Activated B cell treated with CpG ODN at 0.5 μM for 24 hours (primary cell): ENCODE measurements around the gene IL23R. TPM values are rescaled to one million over a fixed set of nuclear protein-coding genes. Genes with fewer than 3 reads are reported as not detected.

ENCODE experiments used
- ATAC-seq: fragments of 200-7000 bp; cut with Tn5 transposase; one replicate; pipeline ENCODE4 v1.10.0; 2021; ENCODE audit warnings: low read depth, mild to moderate bottlenecking, moderate library complexity
- CTCF ChIA-PET: fragments of 350-600 bp; sonication (Branson Sonifier 250); formaldehyde crosslinking; loops from one replicate; lab custom pipeline; 2021; ENCODE audit warnings: antibody characterized with exemption; lab: Charles Lee
- POLR2A ChIA-PET: fragments of 350-600 bp; sonication (Branson Sonifier 250); formaldehyde crosslinking; loops from one replicate; lab custom pipeline; 2021; ENCODE audit warnings: antibody characterized with exemption; lab: Charles Lee
- DNase-seq: peaks from one replicate; pipeline ENCODE4 v3.0.0; 2022
- H3K27ac Mint-ChIP-seq: one replicate; pipeline ENCODE4 v1.8.0; 2020; ENCODE audit warnings: mixed read lengths
- H3K27me3 Mint-ChIP-seq: one replicate; pipeline ENCODE4 v1.8.0; 2021; ENCODE audit warnings: mixed read lengths
- H3K36me3 Mint-ChIP-seq: one replicate; pipeline ENCODE4 v1.8.0; 2021; ENCODE audit warnings: low read depth, mixed read lengths
- H3K4me1 Mint-ChIP-seq: one replicate; pipeline ENCODE4 v1.8.0; 2021; ENCODE audit warnings: mixed read lengths
- H3K4me3 Mint-ChIP-seq: one replicate; pipeline ENCODE4 v1.8.0; 2020; ENCODE audit warnings: mild to moderate bottlenecking, mixed read lengths
- H3K9me3 Mint-ChIP-seq: one replicate; pipeline ENCODE4 v1.8.0; 2020; ENCODE audit warnings: mixed read lengths
- CTCF ChIP-seq: fragments of 200-600 bp; IDR thresholded peaks from one replicate; pipeline ENCODE4 v1.8.0; 2022; ENCODE audit warnings: antibody characterized with exemption, mild to moderate bottlenecking
- intact Hi-C: fragments of 100-400 bp; cut with micrococcal nuclease; formaldehyde crosslinking; loops from one replicate; pipeline ENCODE4 v1.15.1; 2024
- total RNA-seq: library from RNA; stranded (reverse); gene quantifications from 2 replicates; pipeline ENCODE4 v1.2.3, GENCODE V29; 2022

IL23R gene
- total RNA-seq, 1 donor from 2014 or later = not detected

DNA sequence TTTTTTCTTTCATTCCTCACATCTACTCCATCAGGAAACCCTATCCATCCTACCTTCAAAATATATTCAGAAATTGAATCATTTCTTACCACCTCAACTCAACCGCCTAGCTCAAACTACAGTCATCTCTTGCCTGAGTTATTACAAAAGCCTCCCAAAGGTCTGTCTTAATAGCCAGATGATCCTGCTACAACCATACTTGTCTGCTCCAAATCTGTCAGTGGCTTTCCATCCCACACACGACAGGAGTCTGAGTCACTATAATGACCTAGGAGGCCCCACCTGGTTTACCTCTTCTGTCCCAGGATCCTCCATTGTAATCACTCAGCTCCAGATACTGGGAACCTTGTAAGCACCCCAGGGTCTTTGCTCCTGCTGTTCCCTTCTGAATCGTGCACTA lies 104.3 kb downstream of the IL23R start:
- intact Hi-C loops = no loop called here
- ATAC-seq (no peak), DNase-seq (no peak)
- Mint-ChIP-seq H3K4me3 (no peak overlapping the region), H3K27ac (no peak overlapping the region), H3K4me1 (no peaks in the 10 kb centered on the region), H3K27me3 (peaks cover 3% of the 10 kb centered on the region), H3K9me3 (peaks cover 8% of the 10 kb centered on the region), H3K36me3 (no peaks in the 10 kb centered on the region)
- POLR2A ChIA-PET = no interaction called here
- TF ChIP-seq CTCF = no peak
- CTCF ChIA-PET = no interaction called here

GRCh38 chr1:67273591-67273990 lies 107.3 kb downstream of the IL23R start:
- intact Hi-C loops = no loop called here
- H3K4me1 Mint-ChIP-seq = no peaks in the 10 kb centered on the region
- no peak overlapping the region for H3K4me3 Mint-ChIP-seq
- TF ChIP-seq CTCF = no peak
- DNase-seq (no peak), ATAC-seq (no peak)
- H3K27me3 Mint-ChIP-seq = peaks cover 4% of the 10 kb centered on the region
- H3K27ac Mint-ChIP-seq = no peak overlapping the region
- peaks cover 8% of the 10 kb centered on the region for H3K9me3 Mint-ChIP-seq
- POLR2A ChIA-PET = no interaction called here
- CTCF ChIA-PET = no interaction called here
- H3K36me3 Mint-ChIP-seq = no peaks in the 10 kb centered on the region

- no peak for DNase-seq
- Mint-ChIP-seq H3K4me3 (no peak overlapping the region), H3K27me3 (peaks cover 4% of the 10 kb centered on the region), H3K4me1 (no peaks in the 10 kb centered on the region), H3K9me3 (peaks cover 8% of the 10 kb centered on the region), H3K27ac (no peak overlapping the region), H3K36me3 (no peaks in the 10 kb centered on the region)
- POLR2A ChIA-PET = no interaction called here
- no peak for TF ChIP-seq CTCF
- ATAC-seq = no peak
- intact Hi-C loops = no loop called here
- CTCF ChIA-PET = interaction anchor here (1.0 kb wide), 1 partner anchor 226 kb away, joined by 6 read pairs; no protein-coding TSS in a partner anchor
Observed at GRCh38 chr1:67274623-67275325, 108.5 kb downstream of the IL23R start.

DNA sequence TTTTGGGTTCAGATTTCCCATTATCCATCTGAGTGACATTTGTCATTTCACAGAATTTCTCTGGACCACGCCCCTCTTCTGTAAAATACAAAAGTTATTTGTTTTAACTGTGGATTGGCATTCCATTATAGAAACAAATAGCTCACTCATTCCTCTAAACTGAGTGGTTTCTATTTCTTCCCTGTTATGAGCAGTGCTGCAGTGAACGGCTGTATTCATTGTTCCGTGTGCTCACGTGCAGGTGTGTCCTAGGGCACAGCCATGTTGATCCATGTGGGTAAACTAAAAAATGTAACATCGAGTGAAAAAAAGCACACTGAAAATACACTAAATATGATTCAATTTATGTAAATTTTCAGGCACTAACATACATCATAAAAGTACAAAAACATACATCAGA lies 114.4 kb downstream of the IL23R start:
- intact Hi-C loops = no loop called here
- H3K27me3 Mint-ChIP-seq = peaks cover 4% of the 10 kb centered on the region
- ChIA-PET CTCF (no interaction called here), POLR2A (no interaction called here)
- TF ChIP-seq CTCF = no peak
- H3K4me3 Mint-ChIP-seq = no peak overlapping the region
- H3K9me3 Mint-ChIP-seq = no peaks in the 10 kb centered on the region
- H3K27ac Mint-ChIP-seq = no peak overlapping the region
- ATAC-seq = no peak
- no peak for DNase-seq
- peaks cover 2% of the 10 kb centered on the region for H3K4me1 Mint-ChIP-seq
- H3K36me3 Mint-ChIP-seq = no peaks in the 10 kb centered on the region

DNA sequence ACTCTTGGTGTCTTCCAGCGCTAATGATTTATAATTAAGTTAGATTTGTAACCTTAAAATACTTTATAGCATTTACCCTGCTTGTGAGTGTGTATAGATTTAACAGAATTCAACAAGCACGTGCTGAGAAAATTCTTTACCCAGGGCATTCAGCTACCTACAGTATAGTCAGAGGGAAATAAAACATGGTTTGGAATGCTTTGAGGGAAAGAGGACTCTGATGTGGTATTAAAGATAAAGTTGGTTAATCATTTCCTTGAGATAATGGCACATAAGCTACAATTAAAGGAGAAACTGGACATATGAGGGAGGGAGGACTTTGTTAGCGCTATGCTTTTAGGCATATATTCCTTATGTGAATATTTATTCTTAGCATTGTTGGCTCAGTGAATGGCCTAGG lies 115.0 kb downstream of the IL23R start:
- ChIA-PET POLR2A (no interaction called here), CTCF (no interaction called here)
- no peak overlapping the region for H3K4me3 Mint-ChIP-seq
- peaks cover 4% of the 10 kb centered on the region for H3K27me3 Mint-ChIP-seq
- DNase-seq = no peak
- H3K4me1 Mint-ChIP-seq = peaks cover 7% of the 10 kb centered on the region
- intact Hi-C loops = no loop called here
- H3K36me3 Mint-ChIP-seq = no peaks in the 10 kb centered on the region
- no peak for TF ChIP-seq CTCF
- no peak for ATAC-seq
- no peak overlapping the region for H3K27ac Mint-ChIP-seq
- H3K9me3 Mint-ChIP-seq = no peaks in the 10 kb centered on the region
